Measurements from ENCODE around the gene TBCEL.
"Not testable (repeated sequence)": the region's sequence is repeated elsewhere in the genome, so short reads cannot be mapped to it uniquely, and the experiment has no call there.

TBCEL gene

GRCh38 chr11:121105481-121106195 is 81.7 kb downstream of the TBCEL start:
- DNase-seq (ENCODE audit: low read depth in 2 of 2), result no peak

GRCh38 chr11:121106812-121107211 is 82.9 kb downstream of the TBCEL start:
- DNase-seq (ENCODE audit: low read depth in 2 of 2), result no peak

- DNase-seq (ENCODE audit: low read depth in 2 of 2), result no peak
Measured at GRCh38 chr11:121108413-121108812, 84.5 kb downstream of the TBCEL start.

GRCh38 chr11:121109471-121109870 is 85.6 kb downstream of the TBCEL start:
- no peak for DNase-seq (ENCODE audit: low read depth in 2 of 2)

- no peak for DNase-seq (ENCODE audit: low read depth in 2 of 2)
Measured at GRCh38 chr11:121109916-121110586, 86.1 kb downstream of the TBCEL start.

GRCh38 chr11:121110871-121111724 is 87.2 kb downstream of the TBCEL start:
- DNase-seq (ENCODE audit: low read depth in 2 of 2), result no peak

- DNase-seq (ENCODE audit: low read depth in 2 of 2), result peak; percentile 10 to 14
Measured at GRCh38 chr11:121112498-121113455, 88.9 kb downstream of the TBCEL start.

- DNase-seq (ENCODE audit: low read depth in 2 of 2), result no peak
Measured at GRCh38 chr11:121113611-121114010, 89.7 kb downstream of the TBCEL start.

GRCh38 chr11:121115024-121115423 is 91.1 kb downstream of the TBCEL start:
- not testable (repeated sequence) for DNase-seq (ENCODE audit: low read depth in 2 of 2)

GRCh38 chr11:121117788-121118187 is 93.9 kb downstream of the TBCEL start:
- DNase-seq (ENCODE audit: low read depth in 2 of 2), result no peak

- DNase-seq (ENCODE audit: low read depth in 2 of 2), result no peak
Measured at GRCh38 chr11:121119440-121119839, 95.5 kb downstream of the TBCEL start.

- no peak for DNase-seq (ENCODE audit: low read depth in 2 of 2)
Measured at GRCh38 chr11:121122328-121122727, 98.4 kb downstream of the TBCEL start.

- no peak for DNase-seq (ENCODE audit: low read depth in 2 of 2)
Measured at GRCh38 chr11:121123496-121124069, 99.7 kb downstream of the TBCEL start.

- no peak for DNase-seq (ENCODE audit: low read depth in 2 of 2)
Measured at GRCh38 chr11:121127809-121128208, 103.9 kb downstream of the TBCEL start.

- no peak for DNase-seq (ENCODE audit: low read depth in 2 of 2)
Measured at GRCh38 chr11:121129362-121130340, 105.7 kb downstream of the TBCEL start.

- DNase-seq (ENCODE audit: low read depth in 2 of 2), result no peak
Measured at GRCh38 chr11:121131656-121132055, 107.8 kb downstream of the TBCEL start.

- no peak for DNase-seq (ENCODE audit: low read depth in 2 of 2)
Measured at GRCh38 chr11:121132211-121132976, 108.5 kb downstream of the TBCEL start.

GRCh38 chr11:121134741-121135312 is 110.9 kb downstream of the TBCEL start:
- no peak for DNase-seq (ENCODE audit: low read depth in 2 of 2)

GRCh38 chr11:121137005-121137404 is 113.1 kb downstream of the TBCEL start:
- DNase-seq (ENCODE audit: low read depth in 2 of 2), result no peak
